HG03354 (cell line): ENCODE measurements around the gene CHST10.
"Not testable (repeated sequence)": the region's sequence is repeated elsewhere in the genome, so short reads cannot be mapped to it uniquely, and the experiment has no call there.

Source experiments
- ATAC-seq: cut with Tn5 transposase; IDR thresholded peaks from one replicate; pipeline ENCODE4 v1.9.1; 2021; ENCODE audit warnings: mild to moderate bottlenecking; ENCODE audit not compliant: unreplicated experiment, poor library complexity, severe bottlenecking

Gene CHST10

GRCh38 chr2:100416935-100417710 is at the start of gene CHST10:
Gene CHST10, minus strand, starts transcription at chr2:100417668. Its CDS starts 10,993 bp downstream, at chr2:100406675.
- peak; percentile 87 for ATAC-seq

GRCh38 chr2:100460904-100461530 is 43.5 kb upstream of the CHST10 start:
- no peak for ATAC-seq

- ATAC-seq = not testable (repeated sequence)
Observed at GRCh38 chr2:100456357-100456756, 38.9 kb upstream of the CHST10 start.

- no peak for ATAC-seq
Observed at GRCh38 chr2:100453853-100454252, 36.4 kb upstream of the CHST10 start.

GRCh38 chr2:100451734-100452133 is 34.3 kb upstream of the CHST10 start:
- ATAC-seq = no peak

- no peak for ATAC-seq
Observed at GRCh38 chr2:100451092-100451491, 33.6 kb upstream of the CHST10 start.

- ATAC-seq = no peak
Observed at GRCh38 chr2:100446696-100447095, 29.2 kb upstream of the CHST10 start.

- no peak for ATAC-seq
Observed at GRCh38 chr2:100437751-100438150, 20.3 kb upstream of the CHST10 start.

GRCh38 chr2:100429726-100430125 is 12.3 kb upstream of the CHST10 start:
- ATAC-seq = no peak

GRCh38 chr2:100427627-100428258 is 10.3 kb upstream of the CHST10 start:
- no peak for ATAC-seq

- ATAC-seq = no peak
Observed at GRCh38 chr2:100427111-100427510, 9.6 kb upstream of the CHST10 start.

- ATAC-seq = no peak
Observed at GRCh38 chr2:100426384-100426720, 8.9 kb upstream of the CHST10 start.

- no peak for ATAC-seq
Observed at GRCh38 chr2:100425573-100426383, 8.3 kb upstream of the CHST10 start.

GRCh38 chr2:100425107-100425506 is 7.6 kb upstream of the CHST10 start:
- no peak for ATAC-seq

- no peak for ATAC-seq
Observed at GRCh38 chr2:100424277-100424875, 6.9 kb upstream of the CHST10 start.

- ATAC-seq = no peak
Observed at GRCh38 chr2:100423631-100424030, 6.2 kb upstream of the CHST10 start.

GRCh38 chr2:100422320-100423055 is 5.0 kb upstream of the CHST10 start:
- no peak for ATAC-seq

GRCh38 chr2:100419915-100420314 is 2.4 kb upstream of the CHST10 start:
- ATAC-seq = no peak

GRCh38 chr2:100418406-100418962 is 1.0 kb upstream of the CHST10 start:
- ATAC-seq = no peak
